Mesothelial cell of epicardium (in vitro differentiated cells): ENCODE data around the gene HCST. TPM values are rescaled to one million over a fixed set of nuclear protein-coding genes. Genes with fewer than 3 reads are reported as not detected.

Experiments
- DNase-seq, 2 experiments: peaks; one replicate each; pipeline ENCODE4 v3.0.0; 2021; ENCODE audit warnings: low spot score in 2 of 2; ENCODE audit not compliant: unreplicated experiment in 2 of 2
- H3K27ac Mint-ChIP-seq: 2 replicates; pipeline ENCODE4 v1.8.0; 2021; ENCODE audit warnings: mixed read lengths
- H3K27me3 Mint-ChIP-seq: 2 replicates; pipeline ENCODE4 v1.8.0; 2021; ENCODE audit warnings: low read depth, mixed read lengths
- H3K36me3 Mint-ChIP-seq: 2 replicates; pipeline ENCODE4 v1.8.0; 2021; ENCODE audit warnings: mixed read lengths
- H3K4me1 Mint-ChIP-seq: 2 replicates; pipeline ENCODE4 v1.8.0; 2021; ENCODE audit warnings: mixed read lengths
- H3K4me3 Mint-ChIP-seq: 2 replicates; pipeline ENCODE4 v1.8.0; 2021; ENCODE audit warnings: mild to moderate bottlenecking, moderate library complexity, mixed read lengths
- H3K9me3 Mint-ChIP-seq: 2 replicates; pipeline ENCODE4 v1.8.0; 2021; ENCODE audit warnings: mixed read lengths
- CTCF ChIP-seq: fragments of 200-600 bp; sonication (generic); IDR thresholded peaks from one replicate; pipeline ENCODE4 v1.5.0; 2021; ENCODE audit warnings: antibody characterized with exemption; ENCODE audit not compliant: unreplicated experiment
- total RNA-seq: library from RNA; stranded (reverse); gene quantifications from 3 replicates; pipeline ENCODE4 v1.2.1, GENCODE V29; 2021

The HCST gene
- total RNA-seq, 1 donor from 2014 or later, result 0.92 TPM

- peaks cover 10% of the 10 kb centered on the region for H3K27me3 Mint-ChIP-seq
- DNase-seq, result no peak
- TF ChIP-seq CTCF, result no peak
- H3K9me3 Mint-ChIP-seq, result no peaks in the 10 kb centered on the region
- H3K4me1 Mint-ChIP-seq, result peaks cover 4% of the 10 kb centered on the region
- H3K36me3 Mint-ChIP-seq, result peaks cover 17% of the 10 kb centered on the region
- H3K4me3 Mint-ChIP-seq, result no peak overlapping the region
- H3K27ac Mint-ChIP-seq, result no peak overlapping the region
Observed at GRCh38 chr19:35883882-35884281, 18.4 kb upstream of the HCST start.

DNA sequence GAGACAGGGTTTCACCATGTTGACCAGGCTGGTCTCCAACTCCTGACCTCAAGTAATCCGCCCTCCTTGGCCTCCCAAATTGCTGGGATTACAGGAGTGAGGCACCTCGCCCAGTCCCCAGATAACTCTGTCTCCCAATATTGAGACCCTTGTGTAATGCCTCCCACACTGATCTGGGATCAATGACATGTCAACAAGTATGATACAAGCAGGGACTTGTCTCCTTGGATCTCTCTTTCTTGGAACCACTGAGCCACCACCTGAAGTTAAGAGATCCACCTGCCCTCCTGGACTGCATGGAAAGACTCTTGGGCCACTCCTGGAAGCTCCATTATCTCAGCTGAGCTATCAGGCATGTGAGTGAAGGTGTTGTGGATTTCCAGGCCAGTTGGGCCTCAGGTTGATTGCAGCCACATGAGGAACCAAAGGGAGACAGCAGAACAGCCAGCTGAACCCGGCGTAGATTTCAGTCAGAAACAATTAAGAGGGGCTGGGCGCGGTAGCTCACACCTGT, 17.0 kb upstream of the HCST start:
- H3K27ac Mint-ChIP-seq, result no peak overlapping the region
- H3K27me3 Mint-ChIP-seq, result peaks cover 2% of the 10 kb centered on the region
- H3K4me3 Mint-ChIP-seq, result no peak overlapping the region
- no peaks in the 10 kb centered on the region for H3K4me1 Mint-ChIP-seq
- H3K9me3 Mint-ChIP-seq, result no peaks in the 10 kb centered on the region
- DNase-seq, result no peak
- TF ChIP-seq CTCF, result no peak
- peaks cover 26% of the 10 kb centered on the region for H3K36me3 Mint-ChIP-seq

DNA sequence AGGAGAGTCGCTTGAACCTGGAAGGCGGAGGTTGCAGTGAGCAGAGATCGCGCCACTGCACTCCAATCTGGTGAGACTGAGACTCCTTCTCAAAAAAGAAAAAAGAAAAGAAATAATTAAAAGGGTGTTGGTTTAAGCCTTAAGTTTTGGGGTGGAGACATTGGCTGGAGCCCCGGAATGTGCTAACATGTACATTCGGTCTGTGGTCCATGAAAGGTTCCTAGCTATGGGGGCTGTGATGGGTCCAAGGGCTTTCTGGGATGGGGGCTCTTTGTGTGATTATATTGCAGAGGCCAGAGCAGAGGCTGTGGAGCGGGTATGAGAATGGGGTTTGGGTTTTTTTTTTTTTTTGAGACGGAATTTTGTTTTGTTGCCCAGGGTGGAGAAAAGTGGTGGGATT, 16.4 kb upstream of the HCST start:
- H3K9me3 Mint-ChIP-seq, result no peaks in the 10 kb centered on the region
- no peak for TF ChIP-seq CTCF

GRCh38 chr19:35887197-35887596, 15.1 kb upstream of the HCST start:
- no peaks in the 10 kb centered on the region for H3K9me3 Mint-ChIP-seq
- H3K27ac Mint-ChIP-seq, result no peak overlapping the region
- H3K4me3 Mint-ChIP-seq, result no peak overlapping the region
- H3K27me3 Mint-ChIP-seq, result no peaks in the 10 kb centered on the region
- TF ChIP-seq CTCF, result no peak
- peaks cover 33% of the 10 kb centered on the region for H3K36me3 Mint-ChIP-seq
- H3K4me1 Mint-ChIP-seq, result no peaks in the 10 kb centered on the region
- no peak for DNase-seq

More for the DNA sequence above, 16.4 kb upstream of the HCST start:
- H3K4me3 Mint-ChIP-seq, result no peak overlapping the region
- no peaks in the 10 kb centered on the region for H3K4me1 Mint-ChIP-seq
- no peak overlapping the region for H3K27ac Mint-ChIP-seq
- peaks cover 30% of the 10 kb centered on the region for H3K36me3 Mint-ChIP-seq
- DNase-seq, result no peak
- H3K27me3 Mint-ChIP-seq, result peaks cover 2% of the 10 kb centered on the region

DNA sequence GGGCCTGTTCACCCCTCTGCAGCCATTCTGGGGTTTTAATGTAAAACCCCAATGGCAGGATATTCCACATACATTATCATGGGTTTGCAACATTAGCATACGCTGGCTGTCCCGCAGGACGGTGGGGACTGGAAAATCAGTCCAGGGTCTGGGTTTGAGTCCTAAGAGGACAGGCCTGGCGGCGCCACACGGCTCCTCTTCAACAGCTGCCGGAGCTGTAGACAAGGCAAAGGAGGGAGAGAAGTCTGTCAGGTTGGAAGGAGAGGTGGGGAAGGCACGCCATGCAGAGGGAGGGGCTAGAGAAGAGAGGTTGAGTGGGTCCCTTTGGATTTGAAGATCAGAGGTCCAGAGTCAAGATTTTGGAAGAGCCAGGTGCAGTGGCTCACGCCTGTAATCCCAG, 13.9 kb upstream of the HCST start:
- no peaks in the 10 kb centered on the region for H3K9me3 Mint-ChIP-seq
- peaks cover 39% of the 10 kb centered on the region for H3K36me3 Mint-ChIP-seq
- DNase-seq, result no peak
- H3K4me1 Mint-ChIP-seq, result no peaks in the 10 kb centered on the region
- no peak overlapping the region for H3K4me3 Mint-ChIP-seq
- no peak for TF ChIP-seq CTCF
- H3K27ac Mint-ChIP-seq, result no peak overlapping the region
- no peaks in the 10 kb centered on the region for H3K27me3 Mint-ChIP-seq
